Colonic mucosa (tissue), 4 donors: ENCODE results near the gene BRIP1. TPM values are rescaled to one million over a fixed set of nuclear protein-coding genes. Genes with fewer than 3 reads are reported as not detected.

ENCODE experiments used
- DNase-seq: peaks from one replicate; pipeline ENCODE4 v3.0.0-alpha.2; 2020
- H3K27ac ChIP-seq: fragments of 200-600 bp; one replicate; pipeline ENCODE4 v1.8.0; 2021
- H3K27me3 ChIP-seq: fragments of 200-600 bp; one replicate; pipeline ENCODE4 v1.8.0; 2021
- H3K36me3 ChIP-seq: fragments of 200-600 bp; one replicate; pipeline ENCODE4 v1.8.0; 2021
- H3K4me1 ChIP-seq: fragments of 200-600 bp; one replicate; pipeline ENCODE4 v1.8.0; 2021; ENCODE audit warnings: mild to moderate bottlenecking
- H3K4me3 ChIP-seq: fragments of 200-600 bp; one replicate; pipeline ENCODE4 v1.8.0; 2021
- H3K9ac ChIP-seq, 2 donors: one replicate each; pipeline ENCODE4 v1.7.0; 2013; ENCODE audit warnings: control low read depth in 2 of 2, low read depth in 2 of 2, low read length in 2 of 2
- H3K9me3 ChIP-seq: fragments of 200-600 bp; one replicate; pipeline ENCODE4 v1.8.0; 2021
- CTCF ChIP-seq: fragments of 200-600 bp; IDR thresholded peaks from one replicate; pipeline ENCODE4 v1.8.0; 2022; ENCODE audit warnings: antibody characterized with exemption, mild to moderate bottlenecking
- intact Hi-C: fragments of 100-400 bp; cut with DNase I; formaldehyde crosslinking; loops from one replicate; pipeline ENCODE4 v1.14.1; 2022
- total RNA-seq, 2 donors: library from RNA; stranded (reverse); fragmentation: NEBNext Ultra II Directional in 1 of 2; extraction: Animal tissue kit (Norgen Biotek cat#: 25700) in 1 of 2; gene quantifications; one replicate each; pipeline ENCODE4 v1.2.1, GENCODE V29; 2021
- donor health status: healthy.
- donor health status: DM: no; HTN: no; CAD: no.
- donor health status: DM: no; HTN: no; CAD: no.

BRIP1 gene
- total RNA-seq, 2 donors from 2014 or later = 3.3 to 10.1 TPM

- no peak for TF ChIP-seq CTCF
- no peak overlapping the region for H3K27ac ChIP-seq
- H3K36me3 ChIP-seq = no peaks in the 10 kb centered on the region
- no peak for DNase-seq
- no peaks in the 10 kb centered on the region for H3K4me1 ChIP-seq
- no peak overlapping the region for H3K9ac ChIP-seq
- no peaks in the 10 kb centered on the region for H3K9me3 ChIP-seq
- no peaks in the 10 kb centered on the region for H3K27me3 ChIP-seq
- H3K4me3 ChIP-seq = no peak overlapping the region
- intact Hi-C loops = no loop called here
These were observed 50.1 kb downstream of the BRIP1 start for GRCh38 chr17:61813211-61813610.

- no peak overlapping the region for H3K9ac ChIP-seq
- intact Hi-C loops = no loop called here
These were observed 50.6 kb downstream of the BRIP1 start for GRCh38 chr17:61812747-61813146.

GRCh38 chr17:61809816-61810392 is 53.4 kb downstream of the BRIP1 start:
- Histone ChIP-seq H3K9me3 (no peaks in the 10 kb centered on the region), H3K27ac (no peak overlapping the region), H3K36me3 (no peaks in the 10 kb centered on the region), H3K9ac (no peak overlapping the region), H3K4me3 (no peak overlapping the region), H3K27me3 (no peaks in the 10 kb centered on the region), H3K4me1 (no peaks in the 10 kb centered on the region)
- intact Hi-C loops = no loop called here
- TF ChIP-seq CTCF = no peak
- DNase-seq = no peak

More at GRCh38 chr17:61812747-61813146, 50.6 kb downstream of the BRIP1 start:
- DNase-seq = no peak
- Histone ChIP-seq H3K4me3 (no peak overlapping the region), H3K9me3 (no peaks in the 10 kb centered on the region), H3K4me1 (no peaks in the 10 kb centered on the region), H3K27ac (no peak overlapping the region), H3K27me3 (no peaks in the 10 kb centered on the region), H3K36me3 (no peaks in the 10 kb centered on the region)
- no peak for TF ChIP-seq CTCF

- H3K4me3 ChIP-seq = no peak overlapping the region
- no peak for DNase-seq
- no peaks in the 10 kb centered on the region for H3K4me1 ChIP-seq
- no peaks in the 10 kb centered on the region for H3K36me3 ChIP-seq
- no peak overlapping the region for H3K9ac ChIP-seq
- H3K27ac ChIP-seq = no peak overlapping the region
- no peaks in the 10 kb centered on the region for H3K9me3 ChIP-seq
- intact Hi-C loops = no loop called here
- no peak for TF ChIP-seq CTCF
- no peaks in the 10 kb centered on the region for H3K27me3 ChIP-seq
These were observed 54.9 kb downstream of the BRIP1 start for GRCh38 chr17:61808442-61808841.

- DNase-seq = no peak
- no peak overlapping the region for H3K9ac ChIP-seq
- intact Hi-C loops = no loop called here
- no peak for TF ChIP-seq CTCF
- H3K27me3 ChIP-seq = no peaks in the 10 kb centered on the region
- H3K4me3 ChIP-seq = no peak overlapping the region
- H3K9me3 ChIP-seq = no peaks in the 10 kb centered on the region
- H3K4me1 ChIP-seq = no peaks in the 10 kb centered on the region
- no peak overlapping the region for H3K27ac ChIP-seq
- no peaks in the 10 kb centered on the region for H3K36me3 ChIP-seq
These were observed 56.4 kb downstream of the BRIP1 start for GRCh38 chr17:61806936-61807335.
